HEK293T (cell line): ENCODE data around the gene UBALD2.

Experiments used
- CTCF ChIA-PET: fragments of 350-600 bp; formaldehyde crosslinking; extraction: SDS; loops from one replicate; lab custom pipeline; 2021; ENCODE audit warnings: antibody characterized with exemption, inconsistent platforms; lab: Yijun Ruan, JAX
- POLR2A ChIA-PET: fragments of 350-600 bp; formaldehyde crosslinking; extraction: SDS; loops from one replicate; lab custom pipeline; 2020; ENCODE audit warnings: antibody characterized with exemption, inconsistent platforms; lab: Yijun Ruan, JAX
- DNase-seq: peaks from one replicate; pipeline ENCODE4 v3.0.0; 2012; ENCODE audit warnings: mixed read lengths; ENCODE audit errors: extremely low spot score
- ARNT ChIP-seq: fragments of 450-650 bp; IDR thresholded peaks from 2 replicates; pipeline ENCODE4 v1.6.1; 2017; ENCODE audit warnings: mild to moderate bottlenecking
- BHLHE40 ChIP-seq: fragments of 450-650 bp; IDR thresholded peaks from 2 replicates; pipeline ENCODE4 v1.6.1; 2016; ENCODE audit warnings: mild to moderate bottlenecking, moderate library complexity, borderline replicate concordance
- CTBP1 ChIP-seq: fragments of 450-650 bp; IDR thresholded peaks from 2 replicates; pipeline ENCODE4 v1.6.1; 2016; ENCODE audit warnings: borderline replicate concordance
- ELF4 ChIP-seq: fragments of 450-650 bp; IDR thresholded peaks from 2 replicates; pipeline ENCODE4 v1.6.1; 2017; ENCODE audit warnings: antibody characterized with exemption
- FOXA1 ChIP-seq: fragments of 450-650 bp; IDR thresholded peaks from 2 replicates; pipeline ENCODE4 v1.6.1; 2016; ENCODE audit warnings: mild to moderate bottlenecking
- FOXK2 ChIP-seq: fragments of 450-650 bp; IDR thresholded peaks from 2 replicates; pipeline ENCODE4 v1.6.1; 2016; ENCODE audit warnings: mild to moderate bottlenecking
- FOXM1 ChIP-seq: fragments of 450-650 bp; IDR thresholded peaks from 2 replicates; pipeline ENCODE4 v1.6.1; 2017; ENCODE audit warnings: mild to moderate bottlenecking, borderline replicate concordance
- HDGF ChIP-seq: fragments of 450-650 bp; IDR thresholded peaks from 2 replicates; pipeline ENCODE4 v1.6.1; 2017; ENCODE audit warnings: antibody characterized with exemption, borderline replicate concordance
- L3MBTL2 ChIP-seq: fragments of 450-650 bp; conservative IDR thresholded peaks from 2 replicates; pipeline ENCODE4 v1.6.1; 2016; ENCODE audit warnings: mild to moderate bottlenecking
- LEF1 ChIP-seq: fragments of 450-650 bp; IDR thresholded peaks from 2 replicates; pipeline ENCODE4 v1.6.1; 2017; ENCODE audit warnings: mild to moderate bottlenecking, borderline replicate concordance
- NFRKB ChIP-seq: fragments of 450-650 bp; IDR thresholded peaks from 2 replicates; pipeline ENCODE4 v1.6.1; 2016; ENCODE audit warnings: mild to moderate bottlenecking, moderate library complexity
- PKNOX1 ChIP-seq: fragments of 450-650 bp; IDR thresholded peaks from 2 replicates; pipeline ENCODE4 v1.6.1; 2016
- SP1 ChIP-seq: fragments of 450-650 bp; IDR thresholded peaks from 2 replicates; pipeline ENCODE4 v1.6.1; 2017
- SUZ12 ChIP-seq: fragments of 450-650 bp; IDR thresholded peaks from 2 replicates; pipeline ENCODE4 v1.6.1; 2016; ENCODE audit warnings: mild to moderate bottlenecking
- TARDBP ChIP-seq: fragments of 450-650 bp; IDR thresholded peaks from 2 replicates; pipeline ENCODE4 v1.6.1; 2016
- ZNF384 ChIP-seq: fragments of 450-650 bp; IDR thresholded peaks from 2 replicates; pipeline ENCODE4 v1.6.1; 2016

UBALD2 gene

GRCh38 chr17:76279742-76280287 is 14.7 kb downstream of the UBALD2 start:
- POLR2A ChIA-PET, result interaction anchor here (1.0 to 3.7 kb wide), 5 partner anchors 11 to 158 kb away, joined by 3 to 14 read pairs (median 3); partner anchors contain the start of gene UBALD2
- no peak for DNase-seq
- CTCF ChIA-PET, result interaction anchor here (0.6 to 2.6 kb wide), 37 partner anchors 8 to 277 kb away, joined by 3 to 29 read pairs (median 4); partner anchors contain the start of gene EXOC7
- TF ChIP-seq HDGF, result no peak
- TF ChIP-seq ELF4, result no peak
- TF ChIP-seq FOXM1, result no peak
- TF ChIP-seq ZNF384, result no peak
- no peak for TF ChIP-seq L3MBTL2
- TF ChIP-seq FOXK2, result no peak
- no peak for TF ChIP-seq LEF1

- no peak for TF ChIP-seq FOXK2
- no peak for TF ChIP-seq ARNT
- ChIA-PET CTCF (interaction anchor here (0.9 to 2.6 kb wide), 10 partner anchors 15 to 278 kb away, joined by 3 to 13 read pairs (median 4); no protein-coding TSS in a partner anchor), POLR2A (interaction anchor here (1.2 to 3.7 kb wide), 2 partner anchors 12 to 13 kb away, joined by 3 to 14 read pairs; no protein-coding TSS in a partner anchor)
- no peak for DNase-seq
Observed at GRCh38 chr17:76280650-76281049, 15.5 kb downstream of the UBALD2 start.

GRCh38 chr17:76281573-76282371 is 16.6 kb downstream of the UBALD2 start:
- ChIA-PET POLR2A (interaction anchor here (3.7 kb wide), 1 partner anchor 15 kb away, joined by 14 read pairs; no protein-coding TSS in a partner anchor), CTCF (interaction anchor here (0.9 to 2.6 kb wide), 3 partner anchors 102 to 157 kb away, joined by 3 to 12 read pairs (median 3); no protein-coding TSS in a partner anchor)
- TF ChIP-seq CTBP1 (no peak), FOXM1 (no peak), TARDBP (no peak), NFRKB (no peak), LEF1 (no peak), ZNF384 (no peak), FOXA1 (no peak), ELF4 (no peak)
- DNase-seq, result no peak

- ChIA-PET CTCF (no interaction called here), POLR2A (no interaction called here)
- TF ChIP-seq L3MBTL2, result no peak
- no peak for TF ChIP-seq TARDBP
- no peak for TF ChIP-seq NFRKB
- no peak for TF ChIP-seq FOXM1
- no peak for TF ChIP-seq ARNT
- TF ChIP-seq CTBP1, result no peak
- no peak for TF ChIP-seq BHLHE40
- TF ChIP-seq SP1, result no peak
- no peak for TF ChIP-seq LEF1
- no peak for TF ChIP-seq FOXK2
- no peak for TF ChIP-seq HDGF
- no peak for TF ChIP-seq SUZ12
- TF ChIP-seq ELF4, result no peak
- TF ChIP-seq PKNOX1, result no peak
- TF ChIP-seq ZNF384, result no peak
- TF ChIP-seq FOXA1, result no peak
- DNase-seq, result no peak
Observed at GRCh38 chr17:76292567-76292966, 27.4 kb downstream of the UBALD2 start.

- TF ChIP-seq HDGF (no peak), FOXA1 (no peak), ZNF384 (no peak), LEF1 (no peak), L3MBTL2 (no peak), FOXK2 (no peak), ARNT (no peak), BHLHE40 (no peak), SP1 (no peak), ELF4 (no peak), CTBP1 (no peak), SUZ12 (no peak), PKNOX1 (no peak), FOXM1 (no peak), NFRKB (no peak), TARDBP (no peak)
- CTCF ChIA-PET, result no interaction called here
- POLR2A ChIA-PET, result no interaction called here
Observed at GRCh38 chr17:76293106-76293505, 28.0 kb downstream of the UBALD2 start.

GRCh38 chr17:76296186-76296585 is 31.0 kb downstream of the UBALD2 start:
- TF ChIP-seq SUZ12, result no peak

More at GRCh38 chr17:76293106-76293505, 28.0 kb downstream of the UBALD2 start:
- DNase-seq, result no peak

More at GRCh38 chr17:76296186-76296585, 31.0 kb downstream of the UBALD2 start:
- POLR2A ChIA-PET, result no interaction called here
- DNase-seq, result no peak
- CTCF ChIA-PET, result interaction anchor here (0.6 to 1.9 kb wide), 2 partner anchors 16 to 102 kb away, joined by 3 to 13 read pairs; no protein-coding TSS in a partner anchor
